Testis (tissue), 2 donors: ENCODE results near the gene DDX1.

ENCODE experiments used
- CTCF ChIP-seq, 3 experiments: fragments of 450-650 bp in 2 of 3; fragments of 200-600 bp in 1 of 3; sonication (generic) in 1 of 3; IDR thresholded peaks; one replicate each; pipeline ENCODE4 v1.5.1; 2016 to 2019; ENCODE audit warnings: antibody characterized with exemption in 3 of 3, mild to moderate bottlenecking in 2 of 3, moderate library complexity in 1 of 3
- POLR2A ChIP-seq: fragments of 450-650 bp; IDR thresholded peaks from one replicate; pipeline ENCODE4 v1.6.1; 2017; ENCODE audit warnings: antibody characterized with exemption, mild to moderate bottlenecking, moderate library complexity

DNA sequence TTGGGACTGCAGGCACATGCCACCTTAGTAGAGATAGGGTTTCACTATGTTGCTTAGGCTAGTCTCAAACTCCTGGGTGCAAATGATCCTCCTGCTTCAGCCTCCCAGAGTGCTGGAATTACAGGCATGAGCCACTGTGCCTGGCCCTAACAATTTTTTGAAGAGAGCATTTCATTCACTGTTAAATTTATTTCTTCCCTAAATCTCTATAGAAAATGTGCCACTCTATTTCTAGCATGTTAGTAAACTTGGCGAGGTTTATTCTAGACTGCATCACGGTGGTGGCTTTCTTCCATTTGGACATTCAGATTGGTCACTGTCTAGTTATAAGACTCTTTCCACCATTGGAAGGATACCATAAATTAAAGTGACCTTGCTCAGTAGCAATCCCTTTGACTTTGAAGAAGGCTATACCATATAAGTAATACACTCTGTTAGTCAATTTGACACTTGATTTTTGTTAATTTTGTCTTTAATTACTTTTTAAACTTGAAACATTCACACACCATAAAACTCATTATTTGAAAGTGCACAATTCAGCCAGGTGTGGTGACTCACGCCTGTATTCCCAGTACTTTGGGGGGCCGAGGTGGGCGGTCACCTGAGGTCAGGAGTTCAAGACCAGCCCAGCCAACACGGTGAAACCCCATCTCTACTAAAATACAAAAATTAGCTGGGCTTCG, 16.2 kb downstream of the DDX1 start:
- TF ChIP-seq POLR2A (no peak), CTCF (IDR thresholded peaks at IDR 0.05) (no peak)
